ENCODE measurements around the gene MMP23B. TPM values are rescaled to one million over a fixed set of nuclear protein-coding genes. Genes with fewer than 3 reads are reported as not detected.

MMP23B gene
- total RNA-seq, 2 experiments from 2014 or later = 0.64 to 0.99 TPM

- no peak for DNase-seq
- H3K27ac Mint-ChIP-seq = no peak overlapping the region
- no peaks in the 10 kb centered on the region for H3K9me3 Mint-ChIP-seq
- no peaks in the 10 kb centered on the region for H3K4me1 Mint-ChIP-seq (ENCODE audit: low read depth)
- CTCF ChIA-PET = no interaction called here
- H3K4me3 Mint-ChIP-seq = no peak overlapping the region
- no peaks in the 10 kb centered on the region for H3K27me3 Mint-ChIP-seq (ENCODE audit: low read depth)
- intact Hi-C loops (cut with micrococcal nuclease) = no loop called here
- H3K36me3 Mint-ChIP-seq (ENCODE audit: low read depth) = no peaks in the 10 kb centered on the region
These were observed 7.2 kb upstream of the MMP23B start for GRCh38 chr1:1624443-1625403.

- H3K36me3 Mint-ChIP-seq (ENCODE audit: low read depth) = peaks cover 2% of the 10 kb centered on the region
- CTCF ChIA-PET = no interaction called here
- H3K4me1 Mint-ChIP-seq (ENCODE audit: low read depth) = peaks cover 2% of the 10 kb centered on the region
- DNase-seq = no peak
- intact Hi-C loops (cut with micrococcal nuclease) = no loop called here
- no peak overlapping the region for H3K27ac Mint-ChIP-seq
- no peaks in the 10 kb centered on the region for H3K9me3 Mint-ChIP-seq
- no peak overlapping the region for H3K4me3 Mint-ChIP-seq
- H3K27me3 Mint-ChIP-seq (ENCODE audit: low read depth) = peaks cover 2% of the 10 kb centered on the region
These were observed 6.6 kb upstream of the MMP23B start for GRCh38 chr1:1625404-1625775.

GRCh38 chr1:1625824-1626206, 6.2 kb upstream of the MMP23B start:
- H3K36me3 Mint-ChIP-seq (ENCODE audit: low read depth) = peaks cover 2% of the 10 kb centered on the region
- no peak for DNase-seq
- H3K4me1 Mint-ChIP-seq (ENCODE audit: low read depth) = peaks cover 3% of the 10 kb centered on the region
- H3K27me3 Mint-ChIP-seq (ENCODE audit: low read depth) = peaks cover 3% of the 10 kb centered on the region
- no peak overlapping the region for H3K27ac Mint-ChIP-seq
- intact Hi-C loops (cut with micrococcal nuclease) = no loop called here
- H3K9me3 Mint-ChIP-seq = no peaks in the 10 kb centered on the region
- CTCF ChIA-PET = no interaction called here
- no peak overlapping the region for H3K4me3 Mint-ChIP-seq

GRCh38 chr1:1626207-1627141, 5.5 kb upstream of the MMP23B start:
- H3K27ac Mint-ChIP-seq = no peak overlapping the region
- CTCF ChIA-PET = no interaction called here
- H3K36me3 Mint-ChIP-seq (ENCODE audit: low read depth) = peaks cover 2% of the 10 kb centered on the region
- H3K9me3 Mint-ChIP-seq = no peaks in the 10 kb centered on the region
- intact Hi-C loops (cut with micrococcal nuclease) = no loop called here
- no peak for DNase-seq
- peaks cover 3% of the 10 kb centered on the region for H3K27me3 Mint-ChIP-seq (ENCODE audit: low read depth)
- no peak overlapping the region for H3K4me3 Mint-ChIP-seq
- H3K4me1 Mint-ChIP-seq (ENCODE audit: low read depth) = peaks cover 3% of the 10 kb centered on the region

- Mint-ChIP-seq H3K4me1 (ENCODE audit: low read depth) (peaks cover 4% of the 10 kb centered on the region), H3K27ac (no peak overlapping the region), H3K9me3 (no peaks in the 10 kb centered on the region), H3K27me3 (ENCODE audit: low read depth) (peaks cover 4% of the 10 kb centered on the region), H3K36me3 (ENCODE audit: low read depth) (peaks cover 2% of the 10 kb centered on the region), H3K4me3 (no peak overlapping the region)
- intact Hi-C loops (cut with micrococcal nuclease) = no loop called here
- DNase-seq = no peak
- CTCF ChIA-PET = no interaction called here
These were observed 4.6 kb upstream of the MMP23B start for GRCh38 chr1:1627261-1627828.

- Mint-ChIP-seq H3K27me3 (ENCODE audit: low read depth) (peaks cover 4% of the 10 kb centered on the region), H3K27ac (no peak overlapping the region), H3K9me3 (no peaks in the 10 kb centered on the region), H3K4me3 (no peak overlapping the region), H3K36me3 (ENCODE audit: low read depth) (peaks cover 2% of the 10 kb centered on the region), H3K4me1 (ENCODE audit: low read depth) (peaks cover 4% of the 10 kb centered on the region)
- intact Hi-C loops (cut with micrococcal nuclease) = loop anchor here (2.0 kb wide), 1 partner anchor 13 kb away; the partner anchor contains the start of gene MIB2
- DNase-seq = no peak
- CTCF ChIA-PET = interaction anchor here (1.2 kb wide), 2 partner anchors 7 to 10 kb away, joined by 3 to 4 read pairs; no protein-coding TSS in a partner anchor
These were observed 3.9 kb upstream of the MMP23B start for GRCh38 chr1:1627829-1628753.

- CTCF ChIA-PET = interaction anchor here (1.2 kb wide), 2 partner anchors 8 to 11 kb away, joined by 3 to 4 read pairs; no protein-coding TSS in a partner anchor
- peak overlapping the region; percentile 12 for H3K4me3 Mint-ChIP-seq
- peaks cover 4% of the 10 kb centered on the region for H3K4me1 Mint-ChIP-seq (ENCODE audit: low read depth)
These were observed 3.1 kb upstream of the MMP23B start for GRCh38 chr1:1628754-1629429.

GRCh38 chr1:1629430-1630190, 2.4 kb upstream of the MMP23B start:
- H3K4me1 Mint-ChIP-seq (ENCODE audit: low read depth) = peaks cover 4% of the 10 kb centered on the region
- CTCF ChIA-PET = interaction anchor here (1.2 kb wide), 2 partner anchors 9 to 12 kb away, joined by 3 to 4 read pairs; no protein-coding TSS in a partner anchor
- intact Hi-C loops (cut with micrococcal nuclease) = loop anchor here (2.0 kb wide), 1 partner anchor 15 kb away; the partner anchor contains the start of gene MIB2
- no peak overlapping the region for H3K27ac Mint-ChIP-seq
- H3K9me3 Mint-ChIP-seq = no peaks in the 10 kb centered on the region
- peak overlapping the region; percentile 42 for H3K4me3 Mint-ChIP-seq
- peaks cover 4% of the 10 kb centered on the region for H3K27me3 Mint-ChIP-seq (ENCODE audit: low read depth)
- H3K36me3 Mint-ChIP-seq (ENCODE audit: low read depth) = peaks cover 2% of the 10 kb centered on the region
- peak; percentile 41 for DNase-seq

More at GRCh38 chr1:1628754-1629429, 3.1 kb upstream of the MMP23B start:
- Mint-ChIP-seq H3K36me3 (ENCODE audit: low read depth) (peaks cover 2% of the 10 kb centered on the region), H3K27ac (no peak overlapping the region), H3K9me3 (no peaks in the 10 kb centered on the region), H3K27me3 (ENCODE audit: low read depth) (peaks cover 4% of the 10 kb centered on the region)
- intact Hi-C loops (cut with micrococcal nuclease) = loop anchor here (2.0 kb wide), 1 partner anchor 14 kb away; the partner anchor contains the start of gene MIB2
- peak; percentile 56 for DNase-seq

- peak overlapping the region; percentile 78 for H3K27ac Mint-ChIP-seq
- intact Hi-C loops (cut with micrococcal nuclease) = no loop called here
- H3K27me3 Mint-ChIP-seq (ENCODE audit: low read depth) = peaks cover 4% of the 10 kb centered on the region
- H3K9me3 Mint-ChIP-seq = no peaks in the 10 kb centered on the region
- peak; percentile 92 for DNase-seq
- peak overlapping the region; percentile 68 for H3K4me3 Mint-ChIP-seq
- CTCF ChIA-PET = interaction anchor here (0.7 kb wide), 1 partner anchor 408 kb away, joined by 3 read pairs; no protein-coding TSS in a partner anchor
- H3K4me1 Mint-ChIP-seq (ENCODE audit: low read depth) = peaks cover 4% of the 10 kb centered on the region
- H3K36me3 Mint-ChIP-seq (ENCODE audit: low read depth) = peaks cover 2% of the 10 kb centered on the region
These were observed 1.6 kb upstream of the MMP23B start for GRCh38 chr1:1630191-1630964.
